ENCODE data around the gene EVA1A.
"Not testable (repeated sequence)": the region's sequence is repeated elsewhere in the genome, so short reads cannot be mapped to it uniquely, and the experiment has no call there.

Gene EVA1A

DNA sequence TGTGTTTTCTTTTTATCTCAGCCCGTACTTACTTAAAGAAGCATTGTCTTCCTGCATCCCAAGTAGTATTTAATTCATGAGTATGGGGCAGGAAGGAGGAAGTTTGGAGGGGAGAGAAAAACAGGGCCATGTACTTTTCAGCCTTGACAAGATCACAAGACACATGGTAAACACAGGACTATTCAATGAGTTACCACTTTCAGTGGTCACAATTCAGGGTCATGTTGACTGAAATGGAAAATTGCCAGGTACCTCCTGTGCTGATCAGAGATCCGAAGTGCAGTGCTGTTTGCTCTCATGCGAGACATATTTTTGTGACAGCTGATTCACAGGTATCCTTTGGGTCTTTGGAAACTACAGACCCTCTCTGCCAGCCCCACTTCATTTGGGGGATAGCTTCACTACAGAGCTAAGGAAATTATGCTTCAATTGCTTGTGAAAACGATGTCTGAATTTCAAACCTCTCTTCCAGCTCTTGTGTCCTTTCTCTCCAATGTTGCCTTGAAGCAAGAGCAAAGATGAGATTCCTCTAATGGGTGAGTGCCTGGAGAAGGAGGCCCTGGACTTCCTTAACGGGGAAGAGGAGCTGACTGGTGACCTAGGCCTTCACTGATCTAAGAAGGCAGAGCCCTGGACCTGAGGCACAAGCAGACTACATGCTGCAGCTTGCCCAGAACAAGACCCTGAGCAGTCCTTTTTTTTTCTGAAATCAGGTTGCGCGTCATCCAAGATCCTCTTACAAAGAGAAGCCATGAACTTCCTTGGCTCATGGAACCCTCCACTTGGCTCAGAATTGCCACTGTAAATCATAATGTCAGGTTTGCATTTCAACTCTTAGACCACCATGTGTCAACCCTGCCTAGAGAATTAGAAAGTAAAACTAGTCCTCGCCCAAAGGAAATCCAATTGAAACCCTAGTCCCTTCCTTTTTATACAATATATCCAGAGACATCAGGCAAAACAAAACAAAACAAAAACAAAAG is 44.1 kb downstream of the EVA1A start:
- peak; percentile 64 for DNase-seq

GRCh38 chr2:75515584-75516368 is 45.0 kb downstream of the EVA1A start:
- DNase-seq = no peak

DNA sequence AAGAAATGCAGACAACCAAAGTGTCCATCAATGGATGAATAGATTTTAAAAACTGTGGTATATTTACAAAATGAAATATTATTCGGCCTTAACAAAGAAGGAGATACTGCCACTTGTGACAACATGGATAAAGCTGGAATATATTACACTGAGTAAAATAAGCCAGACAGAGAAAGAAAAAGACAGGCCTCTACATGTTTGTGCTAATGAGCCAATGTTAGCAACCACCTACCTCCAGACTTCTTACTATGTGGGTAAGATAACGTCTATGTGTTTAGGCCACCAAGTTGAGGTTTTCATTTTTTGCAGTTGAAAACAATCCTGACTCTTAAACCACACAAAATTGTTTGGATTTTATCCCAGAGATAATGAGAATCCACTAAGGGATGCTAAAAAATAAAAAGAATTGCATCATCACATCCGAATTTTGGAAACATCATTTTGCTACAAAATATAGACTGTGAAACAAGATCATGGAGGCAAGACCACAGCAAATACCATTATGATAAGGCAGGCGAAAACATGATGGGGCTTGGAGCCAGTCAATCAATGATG is 47.0 kb downstream of the EVA1A start:
- no peak for DNase-seq

- no peak for DNase-seq
These were observed 48.1 kb downstream of the EVA1A start for GRCh38 chr2:75512455-75513212.

DNA sequence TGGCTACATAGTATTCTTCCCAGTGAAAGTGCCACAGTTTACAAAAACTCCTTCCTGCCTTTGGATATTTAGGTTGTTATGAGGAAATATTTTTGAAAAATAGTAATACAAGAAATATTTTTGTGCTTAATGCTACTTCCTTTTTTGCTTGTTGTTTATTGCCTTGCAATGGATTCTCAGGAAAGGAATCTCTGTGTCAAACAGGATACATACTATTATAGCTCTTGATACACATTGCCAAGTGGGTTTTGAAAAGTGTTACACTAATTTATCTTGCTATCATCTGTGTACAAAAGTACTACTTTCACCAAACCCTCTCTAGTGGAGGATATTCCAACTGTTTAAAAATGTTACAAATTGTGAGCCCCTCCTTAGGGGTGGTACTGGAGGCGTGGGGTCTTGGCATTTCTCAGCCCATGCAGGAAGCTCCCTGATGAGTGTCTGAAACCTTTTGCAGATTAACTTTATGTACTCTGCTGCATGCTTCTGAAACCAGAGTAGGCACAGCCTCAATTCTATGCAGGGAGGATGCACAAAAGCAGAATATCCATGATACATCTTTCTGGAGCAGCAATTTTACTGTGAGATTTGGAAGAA is 54.5 kb downstream of the EVA1A start:
- DNase-seq = no peak

GRCh38 chr2:75505012-75505411 is 55.7 kb downstream of the EVA1A start:
- DNase-seq = no peak

DNA sequence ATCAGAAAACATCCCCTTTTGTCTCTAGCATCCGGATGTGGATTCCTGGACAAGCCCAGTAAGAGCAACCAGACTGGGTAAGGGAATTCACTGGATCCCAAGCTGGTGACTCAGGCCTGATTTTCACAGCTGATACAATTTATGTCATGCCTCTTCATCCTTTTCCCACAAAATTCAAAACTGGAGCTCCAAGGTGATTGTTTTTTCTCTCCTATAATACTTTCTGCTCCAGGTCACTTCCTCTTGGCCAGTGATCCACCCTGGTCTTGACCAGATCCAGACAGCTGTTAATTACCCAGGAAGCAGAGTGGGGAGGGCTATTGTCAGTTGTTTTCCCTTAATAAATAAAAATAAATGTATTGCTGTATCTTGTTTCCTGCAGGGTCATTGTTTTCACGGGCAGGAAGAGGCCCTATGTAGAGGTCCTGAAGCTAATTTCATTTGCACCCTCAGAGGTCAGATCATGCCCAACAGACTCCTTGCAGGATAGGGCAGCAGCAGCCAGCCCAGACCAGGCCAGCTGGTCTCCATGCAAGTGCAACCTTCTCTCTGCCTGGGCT is 57.6 kb downstream of the EVA1A start:
- no peak for DNase-seq

- peak; percentile 45 for DNase-seq
These were observed 60.1 kb downstream of the EVA1A start for GRCh38 chr2:75500633-75501032.

DNA sequence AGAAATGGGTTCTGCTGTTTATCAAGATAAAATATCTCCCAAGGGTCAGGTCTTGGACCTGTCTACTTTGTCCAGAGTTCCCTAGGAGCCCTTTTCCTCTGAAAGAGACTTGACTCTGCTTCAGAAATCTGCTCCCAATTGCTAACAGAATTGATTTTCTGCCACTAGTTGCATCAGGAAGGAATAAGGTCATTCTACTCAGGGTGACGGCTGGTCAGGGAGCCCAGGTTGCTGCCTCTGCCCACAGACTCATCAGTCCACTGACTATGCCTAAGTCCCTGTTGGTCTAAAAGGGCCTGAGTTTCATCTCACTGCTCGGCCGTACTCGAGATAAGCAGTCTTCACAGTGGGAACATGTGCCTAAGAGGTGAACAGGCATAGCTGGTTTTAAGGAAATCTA is 61.2 kb downstream of the EVA1A start:
- no peak for DNase-seq

- DNase-seq = no peak
These were observed 61.8 kb downstream of the EVA1A start for GRCh38 chr2:75498907-75499306.

DNA sequence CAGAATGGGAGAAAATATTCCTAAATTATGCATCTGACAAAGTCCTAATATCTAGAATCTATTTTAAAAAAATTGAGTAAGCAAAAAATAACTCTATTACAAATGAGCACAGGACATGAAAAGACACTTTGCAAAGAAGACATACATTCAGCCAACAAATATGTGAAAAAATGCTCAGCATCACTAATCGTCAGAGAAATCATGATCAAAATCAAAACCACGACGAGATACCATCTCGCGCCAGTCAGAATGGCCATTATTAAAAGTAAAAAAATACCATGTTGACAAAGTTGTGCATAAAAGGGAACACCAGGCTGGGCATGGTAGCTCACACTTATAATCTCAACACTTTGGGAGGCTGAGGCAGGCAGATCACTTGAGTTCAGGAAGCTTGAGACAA is 63.5 kb downstream of the EVA1A start:
- no peak for DNase-seq

DNA sequence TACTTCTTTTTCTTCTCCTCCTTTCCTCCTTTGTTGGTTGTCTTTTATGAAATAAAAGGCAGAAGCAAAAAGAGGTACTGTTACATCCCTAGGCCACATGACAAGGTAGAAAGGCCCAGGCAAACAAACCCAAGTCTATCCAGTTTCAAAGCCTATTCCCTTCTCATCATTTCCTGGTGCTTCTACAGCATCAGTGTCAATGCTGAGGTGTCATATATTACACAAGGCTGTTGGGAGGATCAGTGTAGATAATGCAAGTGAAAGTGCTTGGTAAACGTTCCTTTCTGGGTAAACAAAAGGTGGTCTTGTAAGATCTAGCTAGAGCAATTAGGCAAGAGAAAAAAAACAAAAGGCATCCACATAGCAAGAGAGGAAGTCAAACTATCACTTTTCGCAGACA is 64.9 kb downstream of the EVA1A start:
- DNase-seq = peak; percentile 63

DNA sequence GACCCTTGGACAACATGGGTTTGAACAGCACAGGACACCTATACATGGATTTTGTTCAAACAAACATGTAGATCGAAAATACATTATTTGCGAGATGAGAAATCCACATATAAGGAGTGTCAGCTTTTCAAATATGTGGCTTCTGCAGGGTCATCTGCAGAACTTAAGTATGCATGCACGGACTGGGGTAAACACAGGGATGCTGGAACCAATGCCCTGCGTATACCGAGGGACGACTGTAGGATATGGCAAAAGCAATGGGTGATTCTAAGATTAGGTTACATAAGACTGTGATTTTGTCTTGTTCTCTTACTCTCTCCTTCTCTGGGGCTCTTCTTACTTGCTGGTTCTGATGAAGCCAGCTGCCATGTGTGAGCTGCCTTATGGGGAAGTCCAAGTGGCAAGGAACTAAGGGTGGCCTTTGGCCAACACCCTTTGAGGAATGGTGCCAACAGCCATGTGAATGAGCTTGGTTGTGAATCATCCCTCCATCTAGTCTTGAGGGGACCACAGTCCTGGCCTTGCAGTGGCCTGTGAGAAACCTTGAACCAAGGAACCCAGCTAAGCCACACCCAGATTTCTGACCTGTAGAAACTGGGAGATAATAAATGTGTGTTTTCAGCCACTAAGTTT is 66.5 kb downstream of the EVA1A start:
- no peak for DNase-seq

DNA sequence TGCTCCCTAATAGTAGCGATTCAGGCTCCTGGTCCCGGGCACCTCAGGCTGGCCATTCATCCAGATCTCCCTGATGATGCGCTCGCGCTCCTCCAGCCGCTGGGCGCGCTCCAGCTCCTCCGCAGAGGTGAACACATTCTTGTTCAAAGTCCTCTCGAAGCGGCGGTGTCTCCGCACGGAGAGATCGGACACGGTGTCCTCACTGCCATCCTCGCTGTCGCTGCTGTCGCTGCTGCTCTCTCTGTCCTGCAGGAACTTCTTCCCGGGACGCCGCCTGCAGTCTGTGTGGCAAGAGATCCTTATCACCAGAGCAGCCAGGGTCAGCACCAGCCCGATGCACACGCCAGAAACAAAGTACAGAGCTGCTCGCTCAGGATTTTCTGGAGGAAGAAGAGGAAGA is 67.5 kb downstream of the EVA1A start:
- no peak for DNase-seq

DNA sequence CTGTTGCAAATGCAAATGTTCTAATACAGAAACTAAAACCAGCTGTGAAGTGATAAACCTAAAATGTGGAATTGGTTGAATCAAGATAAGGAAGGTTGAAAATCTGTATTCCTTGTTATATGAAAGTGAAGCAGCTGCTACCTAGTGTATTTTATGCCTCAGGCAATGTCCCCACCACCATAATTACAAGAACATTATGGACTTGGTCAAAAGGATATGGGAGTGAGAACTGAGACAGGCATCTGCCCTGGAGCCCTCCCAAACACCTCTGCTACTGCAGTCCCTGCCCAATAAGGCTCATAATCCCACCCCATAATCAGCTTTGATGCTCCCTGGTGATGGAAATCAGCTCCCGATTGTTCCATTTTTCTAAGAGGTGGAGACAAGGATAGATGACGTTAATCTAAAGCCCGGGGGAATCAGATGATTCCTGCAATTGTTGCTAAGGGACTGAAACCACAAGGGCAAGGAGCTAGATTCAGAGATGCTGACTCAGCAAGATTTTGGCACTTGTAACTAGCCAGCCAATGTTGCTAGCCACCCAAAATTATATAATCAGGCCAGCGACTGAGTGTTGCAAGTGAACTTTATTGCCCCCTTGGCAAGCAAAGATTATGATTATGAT is 69.5 kb downstream of the EVA1A start:
- DNase-seq = no peak

DNA sequence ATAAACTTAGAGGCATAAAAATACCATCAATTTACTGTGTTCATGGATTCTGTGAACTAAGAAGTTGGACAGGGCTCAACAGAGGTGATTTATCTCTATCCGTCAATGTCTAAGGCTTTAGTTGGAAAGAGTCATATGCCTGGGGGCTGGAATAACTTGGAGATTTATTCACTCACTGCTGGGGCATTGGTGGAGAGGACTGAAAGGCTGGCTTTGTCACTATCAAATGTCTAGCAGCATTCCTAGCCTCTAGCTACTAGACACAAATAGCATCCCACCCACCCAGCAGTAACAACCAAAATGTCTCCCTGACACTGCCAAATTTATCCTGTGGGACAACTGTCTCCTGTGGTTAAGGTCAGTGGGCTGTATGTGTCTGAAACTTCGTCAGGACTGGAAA is 71.0 kb downstream of the EVA1A start:
- DNase-seq = no peak

DNA sequence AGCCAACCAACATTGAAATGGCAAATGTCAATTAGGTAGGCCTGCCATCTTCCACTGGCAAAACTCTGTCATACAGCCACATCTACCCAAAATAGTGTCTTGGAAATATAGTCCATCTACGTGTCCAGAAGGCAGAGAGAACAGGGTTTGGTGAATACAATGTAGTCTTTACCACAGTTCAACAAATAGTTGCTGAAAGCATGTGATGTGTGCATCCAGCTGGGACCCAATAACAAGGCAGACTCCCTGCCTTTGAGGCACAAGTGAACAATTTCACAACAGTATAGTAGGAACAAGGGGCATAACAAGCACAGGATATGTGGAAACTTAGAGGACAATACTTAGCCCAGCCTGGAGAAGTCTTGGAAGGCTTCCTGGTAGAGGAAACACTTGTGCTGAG is 72.6 kb downstream of the EVA1A start:
- DNase-seq = no peak

GRCh38 chr2:75486735-75487134 is 74.0 kb downstream of the EVA1A start:
- not testable (repeated sequence) for DNase-seq

DNA sequence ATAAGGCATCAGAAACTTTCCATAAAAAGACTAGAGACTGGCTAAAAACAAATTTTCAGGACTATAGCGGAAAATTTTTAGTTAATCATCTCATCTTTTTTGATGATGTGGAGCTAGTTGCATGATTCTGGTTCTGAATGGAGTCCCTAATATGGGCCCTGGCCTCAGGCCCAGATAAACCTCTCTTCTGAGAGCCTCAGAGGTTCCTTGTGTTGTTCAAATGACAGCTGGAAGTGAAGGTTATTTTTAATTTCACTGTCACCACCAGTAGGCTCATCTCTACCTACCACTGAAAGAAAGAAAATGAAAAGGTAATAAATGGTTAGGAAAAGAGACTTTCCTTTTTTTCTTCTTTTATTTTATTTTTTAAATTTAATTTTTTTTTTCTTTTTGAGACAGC is 75.9 kb downstream of the EVA1A start:
- DNase-seq = no peak

- DNase-seq = no peak
These were observed 76.9 kb downstream of the EVA1A start for GRCh38 chr2:75483878-75484277.

GRCh38 chr2:75482398-75482797 is 78.3 kb downstream of the EVA1A start:
- no peak for DNase-seq
